Neuronal stem cell (in vitro differentiated cells): ENCODE measurements around the gene SRGAP3.

Experiments
- DNase-seq: peaks from one replicate; pipeline ENCODE4 v3.0.0-alpha.2; 2013; ENCODE audit warnings: low spot score
- H2AFZ ChIP-seq: one replicate; pipeline ENCODE4 v1.6.1; 2013; ENCODE audit warnings: mild to moderate bottlenecking, low read length, inconsistent platforms
- H2AK5ac ChIP-seq: 2 replicates; pipeline ENCODE4 v1.6.1; 2013; ENCODE audit warnings: low read depth, mild to moderate bottlenecking, inconsistent platforms, low read length, moderate library complexity, mixed read lengths
- H2BK120ac ChIP-seq: 2 replicates; pipeline ENCODE4 v1.6.1; 2013; ENCODE audit warnings: low read depth, mild to moderate bottlenecking, inconsistent platforms, low read length, moderate library complexity, mixed read lengths
- H2BK12ac ChIP-seq: one replicate; pipeline ENCODE4 v1.6.1; 2013; ENCODE audit warnings: low read length, inconsistent platforms
- H2BK15ac ChIP-seq: 2 replicates; pipeline ENCODE4 v1.6.1; 2013; ENCODE audit warnings: mild to moderate bottlenecking, low read length, inconsistent platforms, mixed read lengths
- H2BK5ac ChIP-seq: one replicate; pipeline ENCODE4 v1.6.1; 2013; ENCODE audit warnings: inconsistent platforms, mild to moderate bottlenecking, low read length, moderate library complexity
- H3K14ac ChIP-seq: one replicate; pipeline ENCODE4 v1.6.1; 2013; ENCODE audit warnings: low read length, inconsistent platforms
- H3K18ac ChIP-seq: 2 replicates; pipeline ENCODE4 v1.6.1; 2013; ENCODE audit warnings: low read length, inconsistent platforms
- H3K23ac ChIP-seq: 2 replicates; pipeline ENCODE4 v1.6.1; 2013; ENCODE audit warnings: low read depth, mild to moderate bottlenecking, mixed read lengths, low read length, inconsistent platforms; ENCODE audit not compliant: poor library complexity
- H3K27ac ChIP-seq: replicated peaks from 3 replicates; pipeline ENCODE4 v1.5.1; 2013; ENCODE audit warnings: low read length, inconsistent platforms
- H3K27me3 ChIP-seq, 3 experiments: 2 replicates each; pipeline ENCODE4 v1.6.1; 2013; ENCODE audit warnings: low read length in 3 of 3, mild to moderate bottlenecking in 2 of 3, inconsistent platforms in 1 of 3, low read depth in 1 of 3, mixed read lengths in 1 of 3, moderate library complexity in 1 of 3; ENCODE audit not compliant: control insufficient read depth in 3 of 3, insufficient read depth in 3 of 3
- H3K36me3 ChIP-seq, 2 donors: replicated peaks in 1 of 2; 2 replicates each; pipeline ENCODE4 v1.6.1; 2013; ENCODE audit warnings: low read length in 2 of 2; ENCODE audit not compliant: control insufficient read depth in 2 of 2, insufficient read depth in 2 of 2
- H3K4ac ChIP-seq: 2 replicates; pipeline ENCODE4 v1.6.1; 2013; ENCODE audit warnings: inconsistent platforms, mild to moderate bottlenecking, low read length, moderate library complexity
- H3K4me1 ChIP-seq, 2 donors: 1 replicate in 1 of 2; 2 replicates in 1 of 2; pipeline ENCODE4 v1.6.1; 2013; ENCODE audit warnings: low read length in 2 of 2, low read depth in 1 of 2; ENCODE audit not compliant: control insufficient read depth in 2 of 2, insufficient read depth in 1 of 2
- H3K4me2 ChIP-seq: one replicate; pipeline ENCODE4 v1.6.1; 2013; ENCODE audit warnings: mild to moderate bottlenecking, low read length, inconsistent platforms; ENCODE audit not compliant: insufficient read depth, poor library complexity, severe bottlenecking
- H3K4me3 ChIP-seq, 2 donors: 2 replicates each; pipeline ENCODE4 v1.5.1; 2013; ENCODE audit warnings: low read length in 2 of 2, mild to moderate bottlenecking in 2 of 2, inconsistent platforms in 1 of 2, moderate library complexity in 1 of 2
- H3K79me1 ChIP-seq: one replicate; pipeline ENCODE4 v1.6.1; 2013; ENCODE audit warnings: low read depth, mild to moderate bottlenecking, inconsistent platforms, low read length, moderate library complexity
- H3K9ac ChIP-seq: one replicate; pipeline ENCODE4 v1.6.1; 2013; ENCODE audit warnings: mild to moderate bottlenecking, low read depth, low read length, inconsistent platforms; ENCODE audit not compliant: poor library complexity
- H3K9me3 ChIP-seq, 2 donors: replicated peaks in 1 of 2; 2 replicates each; pipeline versions ENCODE3 to v1.6.1; 2013; ENCODE audit warnings: low read length in 2 of 2, mild to moderate bottlenecking in 2 of 2, inconsistent platforms in 1 of 2, low read depth in 1 of 2, mixed read lengths in 1 of 2, moderate library complexity in 1 of 2; ENCODE audit not compliant: control insufficient read depth in 2 of 2, insufficient read depth in 1 of 2
- H4K8ac ChIP-seq: one replicate; pipeline ENCODE4 v1.6.1; 2013; ENCODE audit warnings: low read depth, mild to moderate bottlenecking, inconsistent platforms, low read length, moderate library complexity
- H4K91ac ChIP-seq: one replicate; pipeline ENCODE4 v1.6.1; 2013; ENCODE audit warnings: low read length, low read depth, mild to moderate bottlenecking, inconsistent platforms; ENCODE audit not compliant: poor library complexity
- WGBS, 2 donors: extraction: QIAGEN DNeasy Blood & Tissue Kit; methylation state at CpG; one replicate each; pipeline ENCODE4 v1.1.7; 2013; ENCODE audit warnings: missing lambda C conversion rate in 2 of 2, mixed read lengths in 1 of 2; ENCODE audit not compliant: insufficient read length in 2 of 2, insufficient replicate concordance in 1 of 2; ENCODE audit errors: extremely low coverage in 2 of 2; 5-methylcytosine and 5-hydroxymethylcytosine counted together

The SRGAP3 gene

GRCh38 chr3:9196020-9196419, 53.4 kb downstream of the SRGAP3 start:
- WGBS, 2 donors, result no CpG with 5 or more reads among the region's 7 CpGs
- no peak overlapping the region for H3K14ac ChIP-seq
- H3K4ac ChIP-seq, result no peak overlapping the region
- H3K9ac ChIP-seq, result no peak overlapping the region
- no peak overlapping the region for H2AFZ ChIP-seq
- H3K4me1 ChIP-seq, result peaks cover 16 to 32% of the 10 kb centered on the region in 2 donors
- no peaks in the 10 kb centered on the region for H3K27me3 ChIP-seq
- H4K8ac ChIP-seq, result no peak overlapping the region
- no peak overlapping the region for H4K91ac ChIP-seq
- no peak overlapping the region for H2AK5ac ChIP-seq
- no peak overlapping the region for H3K27ac ChIP-seq
- H2BK120ac ChIP-seq, result no peak overlapping the region
- H2BK15ac ChIP-seq, result no peak overlapping the region
- no peak overlapping the region for H3K4me2 ChIP-seq
- H2BK12ac ChIP-seq, result no peak overlapping the region
- no peak overlapping the region for H3K23ac ChIP-seq
- no peak overlapping the region for H2BK5ac ChIP-seq
- no peak overlapping the region for H3K18ac ChIP-seq
- H3K79me1 ChIP-seq, result no peaks in the 10 kb centered on the region
- no peak overlapping the region for H3K4me3 ChIP-seq
- DNase-seq, result peak; percentile 81
- peaks cover 0 to 38% of the 10 kb centered on the region in 2 donors for H3K36me3 ChIP-seq
- peaks cover 0 to 29% of the 10 kb centered on the region in 2 donors for H3K9me3 ChIP-seq

- Histone ChIP-seq H3K27ac (no peak overlapping the region), H3K79me1 (no peaks in the 10 kb centered on the region), H4K8ac (no peak overlapping the region), H3K4ac (no peak overlapping the region), H3K18ac (no peak overlapping the region), H2BK120ac (no peak overlapping the region), H3K4me2 (no peak overlapping the region), H3K14ac (no peak overlapping the region), H2AK5ac (no peak overlapping the region), H2BK15ac (no peak overlapping the region), H2AFZ (no peak overlapping the region), H3K36me3 (peaks cover 0 to 43% of the 10 kb centered on the region in 2 donors), H2BK5ac (no peak overlapping the region), H4K91ac (no peak overlapping the region), H3K9ac (no peak overlapping the region), H3K4me3 (peak overlapping the region in 1 of 2 donors; percentile 19), H3K9me3 (peaks cover 0 to 29% of the 10 kb centered on the region in 2 donors), H3K27me3 (no peaks in the 10 kb centered on the region), H2BK12ac (no peak overlapping the region), H3K23ac (no peak overlapping the region), H3K4me1 (peaks cover 16 to 28% of the 10 kb centered on the region in 2 donors)
- no CpG with 5 or more reads among the region's 3 CpGs for WGBS, 2 donors
- DNase-seq, result no peak
Observed at GRCh38 chr3:9195390-9195789, 54.1 kb downstream of the SRGAP3 start.

- no peak overlapping the region for H3K9ac ChIP-seq
- no CpG with 5 or more reads among the region's 4 CpGs for WGBS, 2 donors
- no peak overlapping the region for H2AK5ac ChIP-seq
Observed at GRCh38 chr3:9194509-9195184, 54.8 kb downstream of the SRGAP3 start.

GRCh38 chr3:9193633-9194195, 55.7 kb downstream of the SRGAP3 start:
- H3K27me3 ChIP-seq, result no peaks in the 10 kb centered on the region
- peak overlapping the region; percentile 25 for H3K14ac ChIP-seq
- no peak overlapping the region for H4K8ac ChIP-seq
- H2BK15ac ChIP-seq, result no peak overlapping the region
- H3K4me1 ChIP-seq, result peaks cover 14 to 15% of the 10 kb centered on the region in 2 donors
- H3K4me2 ChIP-seq, result no peak overlapping the region
- WGBS, 2 donors, result no CpG with 5 or more reads among the region's 10 CpGs
- peak overlapping the region; percentile 29 for H2BK120ac ChIP-seq
- no peaks in the 10 kb centered on the region for H3K79me1 ChIP-seq
- peaks cover 2 to 50% of the 10 kb centered on the region in 2 donors for H3K36me3 ChIP-seq
- no peak overlapping the region for H3K4me3 ChIP-seq
- H4K91ac ChIP-seq, result no peak overlapping the region
- H3K18ac ChIP-seq, result peak overlapping the region; percentile 68
- H3K9ac ChIP-seq, result no peak overlapping the region
- no peak overlapping the region for H2BK5ac ChIP-seq
- H3K9me3 ChIP-seq, result peaks cover 0 to 29% of the 10 kb centered on the region in 2 donors
- H3K4ac ChIP-seq, result no peak overlapping the region
- peak overlapping the region; percentile 71 for H2AK5ac ChIP-seq
- H3K23ac ChIP-seq, result no peak overlapping the region
- H2AFZ ChIP-seq, result no peak overlapping the region
- no peak overlapping the region for H3K27ac ChIP-seq
- peak overlapping the region; percentile 18 for H2BK12ac ChIP-seq
- DNase-seq, result no peak

More at GRCh38 chr3:9194509-9195184, 54.8 kb downstream of the SRGAP3 start:
- H3K4me3 ChIP-seq, result no peak overlapping the region
- H4K8ac ChIP-seq, result no peak overlapping the region
- H3K9me3 ChIP-seq, result peaks cover 0 to 29% of the 10 kb centered on the region in 2 donors
- no peak overlapping the region for H2BK12ac ChIP-seq
- H2AFZ ChIP-seq, result no peak overlapping the region
- no peak overlapping the region for H4K91ac ChIP-seq
- H3K23ac ChIP-seq, result no peak overlapping the region
- H2BK5ac ChIP-seq, result no peak overlapping the region
- peaks cover 2 to 48% of the 10 kb centered on the region in 2 donors for H3K36me3 ChIP-seq
- no peaks in the 10 kb centered on the region for H3K79me1 ChIP-seq
- DNase-seq, result no peak
- no peak overlapping the region for H3K18ac ChIP-seq
- H3K27ac ChIP-seq, result no peak overlapping the region
- no peak overlapping the region for H2BK15ac ChIP-seq
- peaks cover 14 to 21% of the 10 kb centered on the region in 2 donors for H3K4me1 ChIP-seq
- no peak overlapping the region for H3K14ac ChIP-seq
- H3K4ac ChIP-seq, result no peak overlapping the region
- H2BK120ac ChIP-seq, result no peak overlapping the region
- no peaks in the 10 kb centered on the region for H3K27me3 ChIP-seq
- no peak overlapping the region for H3K4me2 ChIP-seq
